Astrocyte (in vitro differentiated cells and primary cell): Measurements from ENCODE around the gene JAKMIP3. TPM values are rescaled to one million over a fixed set of nuclear protein-coding genes. Genes with fewer than 3 reads are reported as not detected.

Source experiments
- DNase-seq: peaks from one replicate; pipeline ENCODE4 v3.0.0-alpha.2; 2010; ENCODE audit warnings: low read depth
- FAIRE-seq: peaks from 2 replicates; lab custom pipeline; 2011; peaks lifted over from hg19 to GRCh38; lab: Jason Lieb, UNC
- H2AFZ ChIP-seq: 2 replicates; pipeline ENCODE4 v1.6.0; 2012; ENCODE audit warnings: low read depth, low read length, inconsistent platforms
- H3K27ac ChIP-seq: 2 replicates; pipeline ENCODE4 v1.5.1; 2011; ENCODE audit warnings: low read depth, low read length, inconsistent platforms
- H3K27me3 ChIP-seq: 2 replicates; pipeline ENCODE4 v1.6.0; 2011; ENCODE audit warnings: low read length, inconsistent platforms; ENCODE audit not compliant: insufficient read depth
- H3K36me3 ChIP-seq: 2 replicates; pipeline ENCODE4 v1.5.1; 2011; ENCODE audit warnings: low read length, inconsistent platforms; ENCODE audit not compliant: insufficient read depth
- H3K4me1 ChIP-seq: 2 replicates; pipeline ENCODE4 v1.5.1; 2011; ENCODE audit warnings: low read length, inconsistent platforms; ENCODE audit not compliant: insufficient read depth
- H3K4me2 ChIP-seq: 2 replicates; pipeline ENCODE4 v1.6.0; 2012; ENCODE audit warnings: low read length, inconsistent platforms
- H3K4me3 ChIP-seq: 2 replicates; pipeline ENCODE4 v1.5.1; 2011; ENCODE audit warnings: low read depth, mild to moderate bottlenecking, low read length, inconsistent platforms; ENCODE audit not compliant: insufficient read depth
- H3K79me2 ChIP-seq: 2 replicates; pipeline ENCODE4 v1.6.0; 2012; ENCODE audit warnings: mild to moderate bottlenecking, low read length, inconsistent platforms; ENCODE audit not compliant: insufficient read depth
- H3K9ac ChIP-seq: 2 replicates; pipeline ENCODE4 v1.6.0; 2012; ENCODE audit warnings: mild to moderate bottlenecking, low read length, inconsistent platforms
- H3K9me3 ChIP-seq: 2 replicates; pipeline ENCODE4 v1.5.1; 2012; ENCODE audit warnings: low read depth, mild to moderate bottlenecking, low read length, inconsistent platforms; ENCODE audit not compliant: insufficient read depth
- H4K20me1 ChIP-seq: 2 replicates; pipeline ENCODE4 v1.6.0; 2012; ENCODE audit warnings: low read length, inconsistent platforms; ENCODE audit not compliant: insufficient read depth
- H3K27ac Mint-ChIP-seq: one replicate; pipeline ENCODE4 v1.8.0; 2021; ENCODE audit warnings: mild to moderate bottlenecking, mixed read lengths; ENCODE audit not compliant: unreplicated experiment
- H3K27me3 Mint-ChIP-seq: one replicate; pipeline ENCODE4 v1.8.0; 2021; ENCODE audit warnings: low read depth, mixed read lengths; ENCODE audit not compliant: unreplicated experiment
- H3K36me3 Mint-ChIP-seq: one replicate; pipeline ENCODE4 v1.8.0; 2021; ENCODE audit warnings: low read depth, mixed read lengths; ENCODE audit not compliant: unreplicated experiment
- H3K4me1 Mint-ChIP-seq: one replicate; pipeline ENCODE4 v1.8.0; 2021; ENCODE audit warnings: low read depth, mixed read lengths; ENCODE audit not compliant: unreplicated experiment
- H3K4me3 Mint-ChIP-seq: one replicate; pipeline ENCODE4 v1.8.0; 2021; ENCODE audit warnings: mild to moderate bottlenecking, moderate library complexity, mixed read lengths; ENCODE audit not compliant: unreplicated experiment
- H3K9me3 Mint-ChIP-seq: one replicate; pipeline ENCODE4 v1.8.0; 2021; ENCODE audit warnings: mild to moderate bottlenecking, mixed read lengths; ENCODE audit not compliant: unreplicated experiment
- EZH2 ChIP-seq: IDR thresholded peaks from 2 replicates; pipeline ENCODE4 v1.6.1; 2012; ENCODE audit warnings: mild to moderate bottlenecking, low read length, inconsistent platforms; ENCODE audit not compliant: insufficient read depth
- total RNA-seq: library from RNA; stranded (reverse); gene quantifications from 2 replicates; pipeline ENCODE4 v1.2.1, GENCODE V29; 2021
- TF ChIP-seq, protein P1 (sequence below): IDR thresholded peaks from 2 replicates; pipeline ENCODE4 v1.5.1; 2011; ENCODE audit warnings: low read depth, mild to moderate bottlenecking, inconsistent platforms, low read length, moderate library complexity; ENCODE audit not compliant: insufficient read depth

Gene JAKMIP3
- total RNA-seq, 1 donor from 2014 or later: 0.54 TPM

DNA sequence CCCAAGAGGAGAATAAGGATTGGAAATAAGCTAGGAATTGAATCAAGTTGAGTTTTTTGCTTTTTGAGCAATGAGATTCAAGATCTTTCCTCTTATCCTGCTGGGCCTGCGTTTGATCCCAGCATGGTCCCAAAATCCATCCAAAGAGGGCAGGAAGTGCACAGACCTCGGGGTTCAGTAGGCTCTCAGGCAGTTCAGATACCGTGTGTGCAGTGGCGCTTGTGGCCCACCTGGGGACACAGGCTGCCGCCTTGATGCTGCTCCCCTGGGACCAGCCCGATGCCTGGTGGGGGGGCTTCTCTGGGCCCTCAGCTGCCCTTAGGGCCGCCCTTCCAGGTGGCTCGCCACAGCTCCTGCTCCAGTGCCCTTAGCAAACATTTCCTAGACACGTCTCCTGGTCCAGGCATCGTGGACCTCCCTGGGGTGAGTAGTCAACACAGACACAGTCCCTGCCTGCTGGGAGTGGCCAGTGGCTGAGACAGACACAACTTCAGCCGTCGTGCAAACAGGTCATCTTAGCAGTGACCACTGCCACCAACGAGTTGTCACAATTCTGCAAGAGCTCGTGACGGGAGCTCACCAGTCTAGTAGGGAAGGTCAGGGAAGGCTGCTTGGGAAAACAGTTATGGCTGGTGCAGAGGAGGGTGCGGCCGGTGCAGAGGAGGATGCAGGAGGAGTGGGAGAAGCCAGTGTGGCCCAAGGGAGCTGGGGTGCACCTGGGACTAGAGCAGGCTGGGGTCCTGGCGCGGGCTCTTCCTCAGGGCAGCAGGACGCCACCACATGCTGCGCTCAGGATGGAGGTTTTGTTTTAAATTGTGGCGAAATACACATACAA lies 21.7 kb upstream of the JAKMIP3 start:
- H3K4me2 ChIP-seq: no peak overlapping the region
- H3K4me3 ChIP-seq: no peak overlapping the region
- no peak overlapping the region for H2AFZ ChIP-seq
- Mint-ChIP-seq H3K36me3 (no peaks in the 10 kb centered on the region), H3K9me3 (no peaks in the 10 kb centered on the region), H3K27me3 (peaks cover 71% of the 10 kb centered on the region), H3K27ac (no peak overlapping the region), H3K4me1 (no peaks in the 10 kb centered on the region), H3K4me3 (no peak overlapping the region)
- peaks cover 2% of the 10 kb centered on the region for H3K27me3 ChIP-seq
- TF ChIP-seq, protein P1, sequence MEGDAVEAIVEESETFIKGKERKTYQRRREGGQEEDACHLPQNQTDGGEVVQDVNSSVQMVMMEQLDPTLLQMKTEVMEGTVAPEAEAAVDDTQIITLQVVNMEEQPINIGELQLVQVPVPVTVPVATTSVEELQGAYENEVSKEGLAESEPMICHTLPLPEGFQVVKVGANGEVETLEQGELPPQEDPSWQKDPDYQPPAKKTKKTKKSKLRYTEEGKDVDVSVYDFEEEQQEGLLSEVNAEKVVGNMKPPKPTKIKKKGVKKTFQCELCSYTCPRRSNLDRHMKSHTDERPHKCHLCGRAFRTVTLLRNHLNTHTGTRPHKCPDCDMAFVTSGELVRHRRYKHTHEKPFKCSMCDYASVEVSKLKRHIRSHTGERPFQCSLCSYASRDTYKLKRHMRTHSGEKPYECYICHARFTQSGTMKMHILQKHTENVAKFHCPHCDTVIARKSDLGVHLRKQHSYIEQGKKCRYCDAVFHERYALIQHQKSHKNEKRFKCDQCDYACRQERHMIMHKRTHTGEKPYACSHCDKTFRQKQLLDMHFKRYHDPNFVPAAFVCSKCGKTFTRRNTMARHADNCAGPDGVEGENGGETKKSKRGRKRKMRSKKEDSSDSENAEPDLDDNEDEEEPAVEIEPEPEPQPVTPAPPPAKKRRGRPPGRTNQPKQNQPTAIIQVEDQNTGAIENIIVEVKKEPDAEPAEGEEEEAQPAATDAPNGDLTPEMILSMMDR: no peak
- TF ChIP-seq EZH2: no peak
- no peak for FAIRE-seq
- no peaks in the 10 kb centered on the region for H3K4me1 ChIP-seq
- no peak overlapping the region for H3K9ac ChIP-seq
- H3K79me2 ChIP-seq: no peaks in the 10 kb centered on the region
- DNase-seq: no peak
- no peak overlapping the region for H3K27ac ChIP-seq
- no peaks in the 10 kb centered on the region for H3K9me3 ChIP-seq
- no peaks in the 10 kb centered on the region for H3K36me3 ChIP-seq
- H4K20me1 ChIP-seq: no peaks in the 10 kb centered on the region

DNA sequence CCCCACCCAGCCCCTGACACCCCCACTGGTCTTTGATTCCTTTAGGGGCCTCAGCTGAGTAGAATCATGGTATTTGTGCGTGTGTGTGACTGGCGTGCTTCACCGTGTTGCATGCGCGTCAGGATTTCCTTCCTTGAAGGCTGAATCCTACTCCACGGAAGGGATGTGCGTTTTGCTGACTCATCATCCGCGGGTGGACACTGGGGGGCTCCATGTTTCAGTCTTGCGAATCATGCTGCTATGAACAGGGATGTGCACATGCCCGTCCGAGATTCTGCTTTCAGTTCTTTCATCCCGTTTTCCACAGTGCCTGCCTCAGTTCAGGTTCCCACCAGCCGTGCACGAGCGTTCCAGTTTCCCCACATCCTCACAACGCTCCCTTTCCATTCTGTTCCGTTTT lies 20.9 kb upstream of the JAKMIP3 start:
- Histone ChIP-seq H3K4me2 (no peak overlapping the region), H3K9me3 (no peaks in the 10 kb centered on the region), H3K27me3 (peaks cover 2% of the 10 kb centered on the region), H3K36me3 (no peaks in the 10 kb centered on the region), H2AFZ (no peak overlapping the region), H3K4me1 (no peaks in the 10 kb centered on the region), H3K4me3 (no peak overlapping the region), H4K20me1 (no peaks in the 10 kb centered on the region), H3K79me2 (no peaks in the 10 kb centered on the region), H3K27ac (no peak overlapping the region), H3K9ac (no peak overlapping the region)
- peaks cover 71% of the 10 kb centered on the region for H3K27me3 Mint-ChIP-seq
- FAIRE-seq: no peak
- H3K27ac Mint-ChIP-seq: no peak overlapping the region
- H3K36me3 Mint-ChIP-seq: no peaks in the 10 kb centered on the region
- DNase-seq: no peak
- peaks cover 3% of the 10 kb centered on the region for H3K9me3 Mint-ChIP-seq
- H3K4me3 Mint-ChIP-seq: no peak overlapping the region
- H3K4me1 Mint-ChIP-seq: no peaks in the 10 kb centered on the region
- no peak for TF ChIP-seq EZH2
- TF ChIP-seq, protein P1: no peak

DNA sequence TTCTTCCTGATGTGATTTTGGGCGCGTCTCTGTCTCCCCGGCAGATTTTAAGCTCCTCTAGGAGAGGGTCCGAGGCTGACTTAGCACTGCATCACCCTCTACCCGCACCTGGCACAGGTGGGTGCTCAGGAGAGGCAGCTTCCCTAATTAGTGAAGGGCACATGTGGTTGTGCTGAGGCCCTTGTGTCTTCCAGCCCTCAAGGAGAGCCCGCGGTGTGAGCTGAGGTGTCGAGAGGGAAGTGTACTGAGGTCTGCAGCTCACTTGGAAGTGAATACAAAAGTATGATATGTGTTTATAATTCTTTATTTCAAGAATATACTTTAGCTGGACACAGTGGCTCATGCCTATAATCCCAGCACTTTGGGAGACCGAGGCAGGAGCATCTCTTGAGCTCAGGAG lies 20.4 kb upstream of the JAKMIP3 start:
- Histone ChIP-seq H3K79me2 (no peaks in the 10 kb centered on the region), H3K36me3 (no peaks in the 10 kb centered on the region), H3K4me2 (no peak overlapping the region), H3K27me3 (peaks cover 2% of the 10 kb centered on the region), H4K20me1 (no peaks in the 10 kb centered on the region), H3K4me1 (no peaks in the 10 kb centered on the region), H3K9me3 (no peaks in the 10 kb centered on the region), H3K4me3 (no peak overlapping the region), H3K27ac (no peak overlapping the region), H2AFZ (no peak overlapping the region), H3K9ac (no peak overlapping the region)
- Mint-ChIP-seq H3K4me3 (no peak overlapping the region), H3K36me3 (no peaks in the 10 kb centered on the region), H3K27me3 (peaks cover 72% of the 10 kb centered on the region), H3K27ac (no peak overlapping the region), H3K4me1 (no peaks in the 10 kb centered on the region), H3K9me3 (peaks cover 3% of the 10 kb centered on the region)
- FAIRE-seq (no peak), DNase-seq (no peak)
- TF ChIP-seq, protein P1: no peak
- no peak for TF ChIP-seq EZH2
